OCI-LY7 (cell line): ENCODE results near the gene ZMYM5. TPM values are rescaled to one million over a fixed set of nuclear protein-coding genes. Genes with fewer than 3 reads are reported as not detected.

ENCODE experiments used
- BruUV-seq: library from RNA; stranded (reverse); fragments of 400-500 nt; replicated peaks from 2 replicates; lab custom pipeline; 2021; lab: Mats Ljungman, UMichigan
- CTCF ChIA-PET: fragments of 300-600 bp; sonication (Branson Sonifier 250); formaldehyde crosslinking; loops from one replicate; lab custom pipeline; 2022; ENCODE audit warnings: antibody characterized with exemption; ENCODE audit not compliant: unreplicated experiment; lab: Charles Lee
- POLR2A ChIA-PET: fragments of 300-600 bp; sonication (Branson Sonifier 250); formaldehyde crosslinking; loops from one replicate; lab custom pipeline; 2022; ENCODE audit warnings: antibody characterized with exemption; lab: Charles Lee
- DNase-seq: peaks from one replicate; pipeline ENCODE4 v3.0.0-alpha.2; 2015; ENCODE audit warnings: low spot score
- H2AFZ ChIP-seq: fragments of 200-600 bp; sonication (generic), shearing (Covaris generic); 2 replicates; pipeline ENCODE4 v1.6.1; 2014; ENCODE audit warnings: mild to moderate bottlenecking, antibody characterized with exemption, low read length, moderate library complexity
- H3K27ac ChIP-seq: fragments of 200-600 bp; sonication (generic); 2 replicates; pipeline ENCODE4 v1.5.1; 2014; ENCODE audit warnings: mixed run types, low read depth, mild to moderate bottlenecking, moderate library complexity, low read length, inconsistent platforms; ENCODE audit not compliant: poor library complexity, severe bottlenecking
- H3K36me3 ChIP-seq: fragments of 200-600 bp; sonication (generic); 2 replicates; pipeline ENCODE4 v1.6.1; 2014; ENCODE audit warnings: mild to moderate bottlenecking, antibody characterized with exemption, low read length, moderate library complexity, mixed read lengths; ENCODE audit not compliant: insufficient read depth
- H3K4me1 ChIP-seq: fragments of 200-600 bp; sonication (generic); 2 replicates; pipeline ENCODE4 v1.5.1; 2014; ENCODE audit warnings: mild to moderate bottlenecking, low read length; ENCODE audit not compliant: insufficient read depth, poor library complexity, severe bottlenecking
- H3K4me2 ChIP-seq: fragments of 200-600 bp; sonication (generic); 2 replicates; pipeline ENCODE4 v1.6.1; 2014; ENCODE audit warnings: mild to moderate bottlenecking, low read length
- H3K4me3 ChIP-seq: fragments of 200-600 bp; sonication (generic); 2 replicates; pipeline ENCODE4 v1.5.1; 2014; ENCODE audit warnings: mild to moderate bottlenecking, low read depth, low read length; ENCODE audit not compliant: poor library complexity, severe bottlenecking
- H3K79me2 ChIP-seq: fragments of 200-600 bp; sonication (generic); 2 replicates; pipeline ENCODE4 v1.6.1; 2016; ENCODE audit warnings: low read depth, mild to moderate bottlenecking, low read length, moderate library complexity, mixed read lengths; ENCODE audit not compliant: insufficient read depth
- H3K9me2 ChIP-seq: fragments of 200-600 bp; sonication (generic); 2 replicates; pipeline ENCODE4 v1.6.1; 2016; ENCODE audit warnings: mild to moderate bottlenecking, low read length, mixed read lengths; ENCODE audit not compliant: insufficient read depth
- H3K9me3 ChIP-seq: fragments of 200-600 bp; sonication (generic); 2 replicates; pipeline ENCODE4 v1.6.1; 2014; ENCODE audit warnings: mild to moderate bottlenecking, mixed run types, low read length, mixed read lengths
- H4K20me1 ChIP-seq: fragments of 200-600 bp; sonication (generic); 2 replicates; pipeline ENCODE4 v1.6.1; 2014; ENCODE audit warnings: mild to moderate bottlenecking, antibody characterized with exemption, low read length, moderate library complexity, mixed read lengths; ENCODE audit not compliant: insufficient read depth
- CTCF ChIP-seq: fragments of 200-600 bp; sonication (generic); conservative IDR thresholded peaks from 2 replicates; pipeline ENCODE4 v1.5.1; 2014; ENCODE audit warnings: mild to moderate bottlenecking, antibody characterized with exemption, low read length, moderate library complexity, mixed read lengths
- EZH2phosphoT487 ChIP-seq: fragments of 200-600 bp; sonication (generic); IDR thresholded peaks from 2 replicates; pipeline ENCODE4 v1.6.1; 2018; ENCODE audit warnings: low read depth, borderline replicate concordance, mild to moderate bottlenecking, mixed run types, antibody characterized with exemption, low read length, moderate library complexity, mixed read lengths
- intact Hi-C: fragments of 100-400 bp; cut with micrococcal nuclease; formaldehyde crosslinking; loops from one replicate; pipeline ENCODE4 v1.10.0; 2022; ENCODE audit not compliant: unreplicated experiment
- total RNA-seq, 2 experiments: library from RNA; depleted of rRNA in 1 of 2; stranded (reverse); fragments of >200 nt in 1 of 2; shearing (Covaris generic) in 1 of 2; gene quantifications; 2 replicates each; pipeline ENCODE4 v1.2.3, GENCODE V29; 2014 to 2022

Gene ZMYM5
- total RNA-seq, 2 experiments from 2014 or later = 10.2 to 15.2 TPM

GRCh38 chr13:19810996-19811881 is 52.2 kb downstream of the ZMYM5 start:
- H3K4me3 ChIP-seq = no peak overlapping the region
- no peaks in the 10 kb centered on the region for H3K9me3 ChIP-seq
- no peak overlapping the region for H2AFZ ChIP-seq
- no peak for TF ChIP-seq CTCF
- TF ChIP-seq EZH2phosphoT487 = no peak
- no peaks in the 10 kb centered on the region for H4K20me1 ChIP-seq
- CTCF ChIA-PET = no interaction called here
- no peaks in the 10 kb centered on the region for H3K4me1 ChIP-seq
- DNase-seq = no peak
- POLR2A ChIA-PET = interaction anchor here (1.2 kb wide), 1 partner anchor 44 kb away, joined by 4 read pairs; no protein-coding TSS in a partner anchor
- H3K27ac ChIP-seq = no peak overlapping the region
- intact Hi-C loops = no loop called here
- H3K36me3 ChIP-seq = peaks cover 7% of the 10 kb centered on the region; the same call in 1 of the 2 replicates
- H3K4me2 ChIP-seq = no peak overlapping the region
- BruUV-seq = no TSS peak
- no peaks in the 10 kb centered on the region for H3K79me2 ChIP-seq
- H3K9me2 ChIP-seq = no peaks in the 10 kb centered on the region

GRCh38 chr13:19810151-19810550 is 53.3 kb downstream of the ZMYM5 start:
- ChIA-PET CTCF (no interaction called here), POLR2A (interaction anchor here (0.5 kb wide), 1 partner anchor 50 kb away, joined by 4 read pairs; no protein-coding TSS in a partner anchor)
- H3K4me1 ChIP-seq = no peaks in the 10 kb centered on the region

More at GRCh38 chr13:19810151-19810550, 53.3 kb downstream of the ZMYM5 start:
- Histone ChIP-seq H3K9me3 (no peaks in the 10 kb centered on the region), H3K4me3 (no peak overlapping the region), H3K27ac (no peak overlapping the region), H3K79me2 (no peaks in the 10 kb centered on the region), H3K36me3 (peaks cover 7% of the 10 kb centered on the region; the same call in 1 of the 2 replicates), H3K9me2 (no peaks in the 10 kb centered on the region), H4K20me1 (no peaks in the 10 kb centered on the region), H3K4me2 (no peak overlapping the region), H2AFZ (no peak overlapping the region)
- TF ChIP-seq CTCF (no peak), EZH2phosphoT487 (no peak)
- DNase-seq = no peak
- intact Hi-C loops = no loop called here
- BruUV-seq = no TSS peak
